Measurements from ENCODE around the gene TCL1B. TPM values are rescaled to one million over a fixed set of nuclear protein-coding genes. Genes with fewer than 3 reads are reported as not detected.

Gene TCL1B
- total and polyA plus RNA-seq, 3 donors from 2014 or later = 3.7 to 5.6 (median 5.1) TPM

GRCh38 chr14:95703805-95704204, 17.6 kb downstream of the TCL1B start:
- DNase-seq = no peak
- H3K4me1 ChIP-seq = no peaks in the 10 kb centered on the region
- no peaks in the 10 kb centered on the region for H3K9me3 ChIP-seq
- TF ChIP-seq CTCF (IDR thresholded peaks at IDR 0.05) (no peak), POLR2A (IDR thresholded peaks at IDR 0.05) (no peak)
- no peaks in the 10 kb centered on the region for H3K36me3 ChIP-seq (ENCODE audit: low read depth, missing control alignments)
- H3K4me3 ChIP-seq = no peak overlapping the region
- H3K27ac ChIP-seq = no peak overlapping the region
- no peaks in the 10 kb centered on the region for H3K27me3 ChIP-seq
- intact Hi-C loops (cut with DNase I; ENCODE audit: low total_unique reads) = no loop called here
- 78 to 87% methylated on average over 3 of the region's 3 CpGs for WGBS, 2 donors

- Histone ChIP-seq H3K27me3 (no peaks in the 10 kb centered on the region), H3K4me1 (no peaks in the 10 kb centered on the region), H3K4me3 (no peak overlapping the region), H3K9me3 (no peaks in the 10 kb centered on the region), H3K27ac (no peak overlapping the region), H3K36me3 (ENCODE audit: low read depth, missing control alignments) (no peaks in the 10 kb centered on the region)
- intact Hi-C loops (cut with DNase I; ENCODE audit: low total_unique reads) = no loop called here
- no peak for TF ChIP-seq CTCF (IDR thresholded peaks at IDR 0.05)
- no peak for TF ChIP-seq POLR2A (IDR thresholded peaks at IDR 0.05)
- DNase-seq = no peak
- WGBS, 2 donors = 96% methylated on average over 4 of the region's 4 CpGs
These were observed 19.3 kb downstream of the TCL1B start for GRCh38 chr14:95705518-95705917.

GRCh38 chr14:95707327-95707726, 21.1 kb downstream of the TCL1B start:
- intact Hi-C loops (cut with DNase I; ENCODE audit: low total_unique reads) = no loop called here
- 80 to 85% methylated on average over 5 of the region's 5 CpGs for WGBS, 2 donors

GRCh38 chr14:95710106-95710505, 23.9 kb downstream of the TCL1B start:
- no peaks in the 10 kb centered on the region for H3K4me1 ChIP-seq
- no peaks in the 10 kb centered on the region for H3K36me3 ChIP-seq (ENCODE audit: low read depth, missing control alignments)
- 91 to 92% methylated on average over 17 of the region's 17 CpGs for WGBS, 2 donors
- H3K27me3 ChIP-seq = no peaks in the 10 kb centered on the region
- no peak for TF ChIP-seq CTCF (IDR thresholded peaks at IDR 0.05)
- no peak for TF ChIP-seq POLR2A (IDR thresholded peaks at IDR 0.05)
- intact Hi-C loops (cut with DNase I; ENCODE audit: low total_unique reads) = no loop called here
- no peaks in the 10 kb centered on the region for H3K9me3 ChIP-seq
- no peak for DNase-seq
- no peak overlapping the region for H3K4me3 ChIP-seq
- H3K27ac ChIP-seq = no peak overlapping the region

More at GRCh38 chr14:95707327-95707726, 21.1 kb downstream of the TCL1B start:
- H3K27ac ChIP-seq = no peak overlapping the region
- no peak overlapping the region for H3K4me3 ChIP-seq
- no peaks in the 10 kb centered on the region for H3K4me1 ChIP-seq
- no peaks in the 10 kb centered on the region for H3K36me3 ChIP-seq (ENCODE audit: low read depth, missing control alignments)
- DNase-seq = no peak
- H3K27me3 ChIP-seq = no peaks in the 10 kb centered on the region
- no peak for TF ChIP-seq POLR2A (IDR thresholded peaks at IDR 0.05)
- TF ChIP-seq CTCF (IDR thresholded peaks at IDR 0.05) = no peak
- no peaks in the 10 kb centered on the region for H3K9me3 ChIP-seq

- Histone ChIP-seq H3K27me3 (no peaks in the 10 kb centered on the region), H3K9me3 (no peaks in the 10 kb centered on the region), H3K27ac (no peak overlapping the region), H3K36me3 (ENCODE audit: low read depth, missing control alignments) (no peaks in the 10 kb centered on the region), H3K4me1 (no peaks in the 10 kb centered on the region), H3K4me3 (no peak overlapping the region)
- TF ChIP-seq CTCF (IDR thresholded peaks at IDR 0.05) (no peak), POLR2A (IDR thresholded peaks at IDR 0.05) (no peak)
- intact Hi-C loops (cut with DNase I; ENCODE audit: low total_unique reads) = no loop called here
- 71 to 76% methylated on average over 9 of the region's 9 CpGs for WGBS, 2 donors
- DNase-seq = no peak
These were observed 25.4 kb downstream of the TCL1B start for GRCh38 chr14:95711476-95712176.
